Measurements from ENCODE around the gene TBRG4.

GRCh38 chr7:45100761-45101480 is 10.6 kb downstream of the TBRG4 start:
- TF ChIP-seq CTCF (IDR thresholded peaks at IDR 0.05) (no peak), EP300 (IDR thresholded peaks at IDR 0.05) (no peak)
